ENCODE measurements around the gene ACTMAP. TPM values are rescaled to one million over a fixed set of nuclear protein-coding genes. Genes with fewer than 3 reads are reported as not detected.

ACTMAP gene
- total and polyA plus RNA-seq, 2 of the 13 experiments (the other 11 are each of a cell fraction or from before 2014, with no cell fraction given), result 2.2 to 7.9 TPM

DNA sequence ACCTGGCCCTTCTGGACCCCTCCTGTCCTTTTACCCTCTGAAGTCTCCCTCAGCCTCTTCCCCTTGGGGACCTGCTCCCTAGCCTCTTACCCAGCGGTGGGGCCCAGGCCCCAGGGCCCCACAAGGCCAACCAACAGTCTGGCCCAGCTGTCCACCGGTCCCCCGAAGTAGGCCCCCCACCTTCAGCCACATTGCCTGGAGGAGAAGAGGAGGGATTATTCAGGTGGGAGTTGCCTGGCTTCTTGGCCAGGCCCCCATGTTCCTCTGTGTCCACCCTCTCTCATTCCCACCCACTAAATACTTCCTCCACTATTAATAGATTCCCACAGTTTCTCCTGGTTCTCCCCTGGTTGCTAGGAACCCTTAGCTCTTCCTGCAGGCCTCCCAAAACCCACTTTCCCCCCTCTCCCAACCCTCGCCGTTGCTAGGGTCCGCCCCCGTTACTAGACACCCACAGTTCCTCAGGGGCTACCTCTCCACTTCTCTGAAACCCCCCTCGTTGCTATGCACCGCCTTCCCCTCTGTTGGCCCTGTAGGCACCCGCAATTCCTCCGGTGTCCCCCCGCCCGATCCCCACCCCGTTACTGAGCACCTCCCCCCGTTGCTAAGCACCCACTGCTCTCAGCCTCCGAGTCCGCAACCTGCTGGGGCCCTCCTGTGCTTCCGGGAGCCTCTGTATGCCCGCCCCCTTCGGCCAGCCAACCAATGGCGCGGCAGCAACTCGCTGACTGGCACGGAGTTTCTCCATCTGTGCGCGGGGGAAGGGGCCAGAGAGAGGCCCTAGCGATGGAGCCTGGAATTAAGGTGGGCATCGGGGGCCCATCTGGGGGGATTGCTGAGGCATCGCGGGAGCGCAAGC, 35.6 kb downstream of the ACTMAP start (continued):
- TF ChIP-seq, protein P1, sequence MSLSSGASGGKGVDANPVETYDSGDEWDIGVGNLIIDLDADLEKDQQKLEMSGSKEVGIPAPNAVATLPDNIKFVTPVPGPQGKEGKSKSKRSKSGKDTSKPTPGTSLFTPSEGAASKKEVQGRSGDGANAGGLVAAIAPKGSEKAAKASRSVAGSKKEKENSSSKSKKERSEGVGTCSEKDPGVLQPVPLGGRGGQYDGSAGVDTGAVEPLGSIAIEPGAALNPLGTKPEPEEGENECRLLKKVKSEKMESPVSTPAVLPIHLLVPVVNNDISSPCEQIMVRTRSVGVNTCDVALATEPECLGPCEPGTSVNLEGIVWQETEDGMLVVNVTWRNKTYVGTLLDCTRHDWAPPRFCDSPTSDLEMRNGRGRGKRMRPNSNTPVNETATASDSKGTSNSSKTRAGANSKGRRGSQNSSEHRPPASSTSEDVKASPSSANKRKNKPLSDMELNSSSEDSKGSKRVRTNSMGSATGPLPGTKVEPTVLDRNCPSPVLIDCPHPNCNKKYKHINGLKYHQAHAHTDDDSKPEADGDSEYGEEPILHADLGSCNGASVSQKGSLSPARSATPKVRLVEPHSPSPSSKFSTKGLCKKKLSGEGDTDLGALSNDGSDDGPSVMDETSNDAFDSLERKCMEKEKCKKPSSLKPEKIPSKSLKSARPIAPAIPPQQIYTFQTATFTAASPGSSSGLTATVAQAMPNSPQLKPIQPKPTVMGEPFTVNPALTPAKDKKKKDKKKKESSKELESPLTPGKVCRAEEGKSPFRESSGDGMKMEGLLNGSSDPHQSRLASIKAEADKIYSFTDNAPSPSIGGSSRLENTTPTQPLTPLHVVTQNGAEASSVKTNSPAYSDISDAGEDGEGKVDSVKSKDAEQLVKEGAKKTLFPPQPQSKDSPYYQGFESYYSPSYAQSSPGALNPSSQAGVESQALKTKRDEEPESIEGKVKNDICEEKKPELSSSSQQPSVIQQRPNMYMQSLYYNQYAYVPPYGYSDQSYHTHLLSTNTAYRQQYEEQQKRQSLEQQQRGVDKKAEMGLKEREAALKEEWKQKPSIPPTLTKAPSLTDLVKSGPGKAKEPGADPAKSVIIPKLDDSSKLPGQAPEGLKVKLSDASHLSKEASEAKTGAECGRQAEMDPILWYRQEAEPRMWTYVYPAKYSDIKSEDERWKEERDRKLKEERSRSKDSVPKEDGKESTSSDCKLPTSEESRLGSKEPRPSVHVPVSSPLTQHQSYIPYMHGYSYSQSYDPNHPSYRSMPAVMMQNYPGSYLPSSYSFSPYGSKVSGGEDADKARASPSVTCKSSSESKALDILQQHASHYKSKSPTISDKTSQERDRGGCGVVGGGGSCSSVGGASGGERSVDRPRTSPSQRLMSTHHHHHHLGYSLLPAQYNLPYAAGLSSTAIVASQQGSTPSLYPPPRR (CRISPR knock-in tag; IDR thresholded peaks at IDR 0.05; ENCODE audit: borderline replicate concordance), result no peak
- TF ChIP-seq, protein P2, sequence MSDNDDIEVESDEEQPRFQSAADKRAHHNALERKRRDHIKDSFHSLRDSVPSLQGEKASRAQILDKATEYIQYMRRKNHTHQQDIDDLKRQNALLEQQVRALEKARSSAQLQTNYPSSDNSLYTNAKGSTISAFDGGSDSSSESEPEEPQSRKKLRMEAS (IDR thresholded peaks at IDR 0.05), result no peak; the same call in 1 of the 2 replicates
- TF ChIP-seq, protein P3, sequence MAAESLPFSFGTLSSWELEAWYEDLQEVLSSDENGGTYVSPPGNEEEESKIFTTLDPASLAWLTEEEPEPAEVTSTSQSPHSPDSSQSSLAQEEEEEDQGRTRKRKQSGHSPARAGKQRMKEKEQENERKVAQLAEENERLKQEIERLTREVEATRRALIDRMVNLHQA (CRISPR knock-in tag; IDR thresholded peaks at IDR 0.05), result no peak
- TF ChIP-seq, protein P4, sequence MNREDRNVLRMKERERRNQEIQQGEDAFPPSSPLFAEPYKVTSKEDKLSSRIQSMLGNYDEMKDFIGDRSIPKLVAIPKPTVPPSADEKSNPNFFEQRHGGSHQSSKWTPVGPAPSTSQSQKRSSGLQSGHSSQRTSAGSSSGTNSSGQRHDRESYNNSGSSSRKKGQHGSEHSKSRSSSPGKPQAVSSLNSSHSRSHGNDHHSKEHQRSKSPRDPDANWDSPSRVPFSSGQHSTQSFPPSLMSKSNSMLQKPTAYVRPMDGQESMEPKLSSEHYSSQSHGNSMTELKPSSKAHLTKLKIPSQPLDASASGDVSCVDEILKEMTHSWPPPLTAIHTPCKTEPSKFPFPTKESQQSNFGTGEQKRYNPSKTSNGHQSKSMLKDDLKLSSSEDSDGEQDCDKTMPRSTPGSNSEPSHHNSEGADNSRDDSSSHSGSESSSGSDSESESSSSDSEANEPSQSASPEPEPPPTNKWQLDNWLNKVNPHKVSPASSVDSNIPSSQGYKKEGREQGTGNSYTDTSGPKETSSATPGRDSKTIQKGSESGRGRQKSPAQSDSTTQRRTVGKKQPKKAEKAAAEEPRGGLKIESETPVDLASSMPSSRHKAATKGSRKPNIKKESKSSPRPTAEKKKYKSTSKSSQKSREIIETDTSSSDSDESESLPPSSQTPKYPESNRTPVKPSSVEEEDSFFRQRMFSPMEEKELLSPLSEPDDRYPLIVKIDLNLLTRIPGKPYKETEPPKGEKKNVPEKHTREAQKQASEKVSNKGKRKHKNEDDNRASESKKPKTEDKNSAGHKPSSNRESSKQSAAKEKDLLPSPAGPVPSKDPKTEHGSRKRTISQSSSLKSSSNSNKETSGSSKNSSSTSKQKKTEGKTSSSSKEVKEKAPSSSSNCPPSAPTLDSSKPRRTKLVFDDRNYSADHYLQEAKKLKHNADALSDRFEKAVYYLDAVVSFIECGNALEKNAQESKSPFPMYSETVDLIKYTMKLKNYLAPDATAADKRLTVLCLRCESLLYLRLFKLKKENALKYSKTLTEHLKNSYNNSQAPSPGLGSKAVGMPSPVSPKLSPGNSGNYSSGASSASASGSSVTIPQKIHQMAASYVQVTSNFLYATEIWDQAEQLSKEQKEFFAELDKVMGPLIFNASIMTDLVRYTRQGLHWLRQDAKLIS (CRISPR knock-in tag; IDR thresholded peaks at IDR 0.05), result no peak
- no peak; the same call in 1 of the 2 replicates for TF ChIP-seq ZNF547 (CRISPR knock-in tag; IDR thresholded peaks at IDR 0.05)
- peak; percentile 56; the same call in 1 of the 2 replicates for TF ChIP-seq RFX3 (CRISPR knock-in tag; IDR thresholded peaks at IDR 0.05)
- no peak for TF ChIP-seq ATRX (CRISPR knock-in tag; IDR thresholded peaks at IDR 0.05; ENCODE audit: borderline replicate concordance)
- no peak for TF ChIP-seq TEAD3 (CRISPR knock-in tag; optimal IDR thresholded peaks at IDR 0.05; ENCODE audit: borderline replicate concordance)
- TF ChIP-seq, protein P5, sequence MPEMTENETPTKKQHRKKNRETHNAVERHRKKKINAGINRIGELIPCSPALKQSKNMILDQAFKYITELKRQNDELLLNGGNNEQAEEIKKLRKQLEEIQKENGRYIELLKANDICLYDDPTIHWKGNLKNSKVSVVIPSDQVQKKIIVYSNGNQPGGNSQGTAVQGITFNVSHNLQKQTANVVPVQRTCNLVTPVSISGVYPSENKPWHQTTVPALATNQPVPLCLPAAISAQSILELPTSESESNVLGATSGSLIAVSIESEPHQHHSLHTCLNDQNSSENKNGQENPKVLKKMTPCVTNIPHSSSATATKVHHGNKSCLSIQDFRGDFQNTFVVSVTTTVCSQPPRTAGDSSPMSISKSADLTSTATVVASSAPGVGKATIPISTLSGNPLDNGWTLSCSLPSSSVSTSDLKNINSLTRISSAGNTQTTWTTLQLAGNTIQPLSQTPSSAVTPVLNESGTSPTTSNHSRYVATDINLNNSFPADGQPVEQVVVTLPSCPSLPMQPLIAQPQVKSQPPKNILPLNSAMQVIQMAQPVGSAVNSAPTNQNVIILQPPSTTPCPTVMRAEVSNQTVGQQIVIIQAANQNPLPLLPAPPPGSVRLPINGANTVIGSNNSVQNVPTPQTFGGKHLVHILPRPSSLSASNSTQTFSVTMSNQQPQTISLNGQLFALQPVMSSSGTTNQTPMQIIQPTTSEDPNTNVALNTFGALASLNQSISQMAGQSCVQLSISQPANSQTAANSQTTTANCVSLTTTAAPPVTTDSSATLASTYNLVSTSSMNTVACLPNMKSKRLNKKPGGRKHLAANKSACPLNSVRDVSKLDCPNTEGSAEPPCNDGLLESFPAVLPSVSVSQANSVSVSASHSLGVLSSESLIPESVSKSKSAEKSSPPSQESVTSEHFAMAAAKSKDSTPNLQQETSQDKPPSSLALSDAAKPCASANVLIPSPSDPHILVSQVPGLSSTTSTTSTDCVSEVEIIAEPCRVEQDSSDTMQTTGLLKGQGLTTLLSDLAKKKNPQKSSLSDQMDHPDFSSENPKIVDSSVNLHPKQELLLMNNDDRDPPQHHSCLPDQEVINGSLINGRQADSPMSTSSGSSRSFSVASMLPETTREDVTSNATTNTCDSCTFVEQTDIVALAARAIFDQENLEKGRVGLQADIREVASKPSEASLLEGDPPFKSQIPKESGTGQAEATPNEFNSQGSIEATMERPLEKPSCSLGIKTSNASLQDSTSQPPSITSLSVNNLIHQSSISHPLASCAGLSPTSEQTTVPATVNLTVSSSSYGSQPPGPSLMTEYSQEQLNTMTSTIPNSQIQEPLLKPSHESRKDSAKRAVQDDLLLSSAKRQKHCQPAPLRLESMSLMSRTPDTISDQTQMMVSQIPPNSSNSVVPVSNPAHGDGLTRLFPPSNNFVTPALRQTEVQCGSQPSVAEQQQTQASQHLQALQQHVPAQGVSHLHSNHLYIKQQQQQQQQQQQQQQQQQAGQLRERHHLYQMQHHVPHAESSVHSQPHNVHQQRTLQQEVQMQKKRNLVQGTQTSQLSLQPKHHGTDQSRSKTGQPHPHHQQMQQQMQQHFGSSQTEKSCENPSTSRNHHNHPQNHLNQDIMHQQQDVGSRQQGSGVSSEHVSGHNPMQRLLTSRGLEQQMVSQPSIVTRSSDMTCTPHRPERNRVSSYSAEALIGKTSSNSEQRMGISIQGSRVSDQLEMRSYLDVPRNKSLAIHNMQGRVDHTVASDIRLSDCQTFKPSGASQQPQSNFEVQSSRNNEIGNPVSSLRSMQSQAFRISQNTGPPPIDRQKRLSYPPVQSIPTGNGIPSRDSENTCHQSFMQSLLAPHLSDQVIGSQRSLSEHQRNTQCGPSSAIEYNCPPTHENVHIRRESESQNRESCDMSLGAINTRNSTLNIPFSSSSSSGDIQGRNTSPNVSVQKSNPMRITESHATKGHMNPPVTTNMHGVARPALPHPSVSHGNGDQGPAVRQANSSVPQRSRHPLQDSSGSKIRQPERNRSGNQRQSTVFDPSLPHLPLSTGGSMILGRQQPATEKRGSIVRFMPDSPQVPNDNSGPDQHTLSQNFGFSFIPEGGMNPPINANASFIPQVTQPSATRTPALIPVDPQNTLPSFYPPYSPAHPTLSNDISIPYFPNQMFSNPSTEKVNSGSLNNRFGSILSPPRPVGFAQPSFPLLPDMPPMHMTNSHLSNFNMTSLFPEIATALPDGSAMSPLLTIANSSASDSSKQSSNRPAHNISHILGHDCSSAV (CRISPR knock-in tag; IDR thresholded peaks at IDR 0.05; ENCODE audit: borderline replicate concordance), result no peak
